Lower leg skin (tissue), 4 donors: ENCODE data around the gene C11orf58. TPM values are rescaled to one million over a fixed set of nuclear protein-coding genes. Genes with fewer than 3 reads are reported as not detected.
A peak's percentile ranks its signal among the peaks of the same experiment; 100 is the strongest.

Experiments
- DNase-seq, 2 donors: peaks; one replicate each; pipeline ENCODE4 v3.0.0-alpha.2; 2019; ENCODE audit warnings: low spot score in 2 of 2
- H3K4me3 ChIP-seq: fragments of 200-600 bp; sonication (generic); 2 replicates; pipeline ENCODE4 v1.5.1; 2017; ENCODE audit warnings: mild to moderate bottlenecking, low read depth; ENCODE audit not compliant: poor library complexity, severe bottlenecking
- POLR2A ChIP-seq, 2 donors: fragments of 450-650 bp; IDR thresholded peaks; one replicate each; pipeline ENCODE4 v1.6.1; 2016 to 2017; ENCODE audit warnings: antibody characterized with exemption in 2 of 2, mild to moderate bottlenecking in 1 of 2, moderate library complexity in 1 of 2
- WGBS, 2 donors: methylation state at CpG; one replicate each; pipeline ENCODE4 v1.1.5; 2018; 5-methylcytosine and 5-hydroxymethylcytosine counted together
- intact Hi-C: fragments of 100-400 bp; cut with DNase I; formaldehyde crosslinking; loops from one replicate; pipeline ENCODE4 v1.15.0; 2023; ENCODE audit warnings: low total_unique reads
- total RNA-seq, 4 donors: library from RNA; depleted of rRNA; stranded (reverse); fragments of >200 nt; gene quantifications; one replicate each; pipeline ENCODE4 v1.1.0, GENCODE V29; 2016
- TF ChIP-seq, protein P1 (sequence below), 3 donors: fragments of 450-650 bp; IDR thresholded peaks; one replicate each; pipeline ENCODE4 v1.5.1; 2016; ENCODE audit warnings: antibody characterized with exemption in 3 of 3, mild to moderate bottlenecking in 3 of 3, moderate library complexity in 2 of 3

Gene C11orf58
- total RNA-seq, 4 donors from 2014 or later: 109 to 168 (median 154) TPM

GRCh38 chr11:16767957-16768356 is 29.5 kb downstream of the C11orf58 start:
- DNase-seq: peak in 1 of 2 donors; percentile 58
- no peak overlapping the region for H3K4me3 ChIP-seq
- 77 to 91% methylated on average over 4 of the region's 4 CpGs for WGBS, 2 donors
- TF ChIP-seq, protein P1, sequence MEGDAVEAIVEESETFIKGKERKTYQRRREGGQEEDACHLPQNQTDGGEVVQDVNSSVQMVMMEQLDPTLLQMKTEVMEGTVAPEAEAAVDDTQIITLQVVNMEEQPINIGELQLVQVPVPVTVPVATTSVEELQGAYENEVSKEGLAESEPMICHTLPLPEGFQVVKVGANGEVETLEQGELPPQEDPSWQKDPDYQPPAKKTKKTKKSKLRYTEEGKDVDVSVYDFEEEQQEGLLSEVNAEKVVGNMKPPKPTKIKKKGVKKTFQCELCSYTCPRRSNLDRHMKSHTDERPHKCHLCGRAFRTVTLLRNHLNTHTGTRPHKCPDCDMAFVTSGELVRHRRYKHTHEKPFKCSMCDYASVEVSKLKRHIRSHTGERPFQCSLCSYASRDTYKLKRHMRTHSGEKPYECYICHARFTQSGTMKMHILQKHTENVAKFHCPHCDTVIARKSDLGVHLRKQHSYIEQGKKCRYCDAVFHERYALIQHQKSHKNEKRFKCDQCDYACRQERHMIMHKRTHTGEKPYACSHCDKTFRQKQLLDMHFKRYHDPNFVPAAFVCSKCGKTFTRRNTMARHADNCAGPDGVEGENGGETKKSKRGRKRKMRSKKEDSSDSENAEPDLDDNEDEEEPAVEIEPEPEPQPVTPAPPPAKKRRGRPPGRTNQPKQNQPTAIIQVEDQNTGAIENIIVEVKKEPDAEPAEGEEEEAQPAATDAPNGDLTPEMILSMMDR (IDR thresholded peaks at IDR 0.05): no peak
- no peak for TF ChIP-seq POLR2A (IDR thresholded peaks at IDR 0.05)
- intact Hi-C loops: no loop called here

DNA sequence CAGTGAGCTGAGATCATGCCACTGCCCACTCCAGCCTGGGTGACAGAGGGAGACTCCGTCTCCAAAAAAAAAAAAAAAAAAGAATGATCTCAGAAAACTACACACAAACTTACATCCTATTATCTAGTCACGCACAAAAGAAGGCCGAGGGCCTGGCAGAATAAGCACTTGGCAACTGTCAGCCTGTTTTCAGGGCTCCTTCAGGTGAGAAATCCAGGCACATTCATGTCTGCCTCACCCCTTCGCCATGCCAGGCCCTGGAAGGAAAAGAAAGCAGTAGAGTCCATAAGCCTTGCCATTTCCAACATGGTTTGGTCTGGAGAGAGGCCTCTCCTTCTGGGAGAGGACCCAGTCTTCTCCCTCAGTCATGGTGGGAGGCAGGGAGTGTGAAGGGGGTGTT is 30.9 kb downstream of the C11orf58 start:
- WGBS, 2 donors: 71 to 87% methylated on average over 4 of the region's 4 CpGs
- peak in 1 of 2 donors; percentile 6 for DNase-seq
- no peak for TF ChIP-seq POLR2A (IDR thresholded peaks at IDR 0.05)
- TF ChIP-seq, protein P1 (IDR thresholded peaks at IDR 0.05): no peak
- intact Hi-C loops: no loop called here
- no peak overlapping the region for H3K4me3 ChIP-seq

DNA sequence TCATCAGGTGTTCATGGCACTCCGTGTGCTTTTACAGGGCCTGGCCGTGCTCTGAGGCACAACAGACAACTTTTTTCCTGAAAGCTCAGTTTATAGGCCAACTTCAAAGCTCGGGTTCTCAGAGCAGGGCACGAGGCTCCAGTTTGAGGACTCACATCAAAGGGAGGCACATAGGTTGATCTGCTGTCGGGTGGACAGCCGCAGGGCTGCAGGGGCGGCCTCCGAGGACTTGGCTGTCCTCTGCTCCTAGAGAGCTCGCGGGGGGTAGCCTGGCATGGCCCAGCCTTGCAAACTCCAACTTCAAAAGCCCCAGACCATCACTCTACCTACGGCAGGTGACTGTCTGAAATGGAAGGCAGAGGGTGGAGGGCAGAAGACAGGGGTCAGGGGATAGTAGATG is 31.6 kb downstream of the C11orf58 start:
- TF ChIP-seq, protein P1 (IDR thresholded peaks at IDR 0.05): no peak
- no peak for TF ChIP-seq POLR2A (IDR thresholded peaks at IDR 0.05)
- WGBS, 2 donors: 81 to 85% methylated on average over 11 of the region's 11 CpGs
- DNase-seq: peak; percentile 7 to 50
- H3K4me3 ChIP-seq: no peak overlapping the region
- intact Hi-C loops: no loop called here

DNA sequence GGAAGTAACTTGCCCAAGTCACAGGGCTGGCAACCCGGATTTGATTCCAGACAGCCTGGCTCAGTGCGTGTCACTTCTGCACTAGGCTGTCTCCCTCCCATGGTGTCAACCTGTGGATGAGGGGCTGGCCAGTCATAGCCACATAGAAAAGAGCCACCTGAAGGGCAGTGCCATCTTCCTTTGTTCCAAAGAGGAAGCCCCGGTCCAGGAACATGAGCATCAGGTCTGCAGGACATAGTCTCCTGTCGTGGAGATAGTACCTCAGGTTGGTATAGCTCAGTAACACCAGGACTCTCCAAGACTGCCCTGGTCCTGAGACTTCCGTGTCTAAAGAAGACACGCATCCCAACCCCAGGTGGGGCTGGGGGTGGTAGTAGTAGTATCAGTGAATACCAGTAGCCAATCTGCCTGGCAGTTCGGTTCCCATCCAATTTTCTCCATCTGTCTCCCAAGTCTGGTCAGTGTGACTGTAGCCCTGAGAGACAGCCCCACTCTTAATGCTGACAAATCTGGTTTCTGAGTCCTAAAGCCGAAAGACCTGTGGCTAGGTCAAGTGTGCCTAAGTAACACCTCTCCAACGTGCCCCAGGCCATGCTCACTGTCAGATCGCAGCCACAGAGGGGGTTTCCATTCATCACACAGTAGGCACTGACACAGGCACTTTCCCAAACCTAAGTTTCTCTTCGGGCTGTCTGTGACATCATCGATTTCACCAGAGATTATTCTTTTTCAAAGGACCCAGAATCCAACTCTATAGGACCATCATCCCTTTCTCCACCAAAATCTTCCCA is 33.1 kb downstream of the C11orf58 start:
- no peak overlapping the region for H3K4me3 ChIP-seq
- peak in 1 of 2 donors; percentile 67 for DNase-seq
- 90 to 91% methylated on average over 12 of the region's 12 CpGs for WGBS, 2 donors
- TF ChIP-seq POLR2A (IDR thresholded peaks at IDR 0.05): no peak
- TF ChIP-seq, protein P1 (IDR thresholded peaks at IDR 0.05): no peak
- intact Hi-C loops: no loop called here

- no peak for DNase-seq
- H3K4me3 ChIP-seq: no peak overlapping the region
- intact Hi-C loops: no loop called here
- 93 to 94% methylated on average over 2 of the region's 2 CpGs for WGBS, 2 donors
- TF ChIP-seq POLR2A (IDR thresholded peaks at IDR 0.05): no peak
- TF ChIP-seq, protein P1 (IDR thresholded peaks at IDR 0.05): no peak
These were observed 33.7 kb downstream of the C11orf58 start for GRCh38 chr11:16772141-16772512.
